Measurements from ENCODE around the gene HCN2.

Gene HCN2

DNA sequence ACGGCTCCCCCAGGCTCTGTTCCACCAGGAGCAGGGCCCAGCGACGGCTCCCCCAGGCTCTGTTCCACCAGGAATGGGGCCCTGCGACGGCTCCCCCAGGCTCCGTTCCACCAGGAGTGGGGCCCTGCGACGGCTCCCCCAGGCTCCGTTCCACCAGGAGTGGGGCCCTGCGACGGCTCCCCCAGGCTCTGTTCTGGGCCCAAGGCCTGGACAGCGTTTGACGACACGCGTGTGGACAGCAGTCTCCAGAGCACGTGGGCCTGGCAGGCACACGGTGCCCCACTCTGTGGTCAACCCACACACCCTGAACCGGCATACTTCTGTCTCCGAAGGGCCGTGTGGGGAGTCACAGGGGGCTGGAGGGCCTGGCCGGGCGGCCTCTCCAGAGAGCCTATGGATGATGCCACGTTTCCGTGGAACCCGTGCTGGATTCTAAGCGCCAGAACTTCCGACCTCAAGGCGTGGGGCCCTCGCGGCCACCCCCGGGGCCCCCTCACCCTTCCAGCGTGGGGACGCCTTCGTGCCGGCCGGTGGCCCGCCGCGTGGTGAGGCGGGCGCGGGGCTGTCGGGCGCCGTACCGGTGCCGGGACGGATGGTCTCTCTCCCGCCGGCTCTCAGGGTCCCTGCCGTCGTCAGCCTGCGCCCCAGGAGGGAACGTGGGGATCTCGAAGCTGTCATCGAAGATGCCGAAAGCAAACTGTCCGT, 61.6 kb downstream of the HCN2 start:
- Histone ChIP-seq H3K27me3 (ENCODE audit: control insufficient read depth, insufficient read depth, low read length) (no peaks in the 10 kb centered on the region), H3K36me3 (ENCODE audit: control insufficient read depth, insufficient read depth, low read length) (peaks cover 60% of the 10 kb centered on the region), H3K4me1 (ENCODE audit: control insufficient read depth, insufficient read depth, low read length) (no peaks in the 10 kb centered on the region), H3K9ac (ENCODE audit: low read depth, low read length) (no peak overlapping the region), H3K9me3 (ENCODE audit: control insufficient read depth, insufficient read depth, low read length) (no peaks in the 10 kb centered on the region), H3K4me3 (ENCODE audit: low read depth, low read length) (no peak overlapping the region)

DNA sequence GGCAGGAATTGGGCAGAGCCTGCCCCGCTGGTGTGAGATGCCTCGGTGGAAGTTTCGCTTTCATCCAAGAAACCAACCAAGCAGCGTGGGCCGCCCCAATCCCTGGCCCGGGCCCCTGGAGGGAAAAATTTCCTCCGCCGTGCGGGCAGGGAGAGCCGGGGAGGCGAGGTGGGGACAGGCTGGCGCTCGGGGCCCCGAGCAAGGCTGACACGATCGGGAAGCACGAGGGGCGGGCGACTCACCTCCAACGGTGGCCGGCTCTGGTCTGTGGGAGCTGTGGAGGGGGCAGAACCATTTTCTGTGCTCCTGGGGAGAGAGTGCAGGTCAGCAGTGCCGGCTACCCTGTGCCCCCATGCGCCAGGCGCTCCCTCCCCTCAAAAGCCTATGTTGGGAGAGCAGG, 62.3 kb downstream of the HCN2 start:
- Histone ChIP-seq H3K27me3 (ENCODE audit: control insufficient read depth, insufficient read depth, low read length) (no peaks in the 10 kb centered on the region), H3K9ac (ENCODE audit: low read depth, low read length) (no peak overlapping the region), H3K4me3 (ENCODE audit: low read depth, low read length) (no peak overlapping the region), H3K36me3 (ENCODE audit: control insufficient read depth, insufficient read depth, low read length) (peaks cover 56% of the 10 kb centered on the region), H3K4me1 (ENCODE audit: control insufficient read depth, insufficient read depth, low read length) (no peaks in the 10 kb centered on the region), H3K9me3 (ENCODE audit: control insufficient read depth, insufficient read depth, low read length) (no peaks in the 10 kb centered on the region)

DNA sequence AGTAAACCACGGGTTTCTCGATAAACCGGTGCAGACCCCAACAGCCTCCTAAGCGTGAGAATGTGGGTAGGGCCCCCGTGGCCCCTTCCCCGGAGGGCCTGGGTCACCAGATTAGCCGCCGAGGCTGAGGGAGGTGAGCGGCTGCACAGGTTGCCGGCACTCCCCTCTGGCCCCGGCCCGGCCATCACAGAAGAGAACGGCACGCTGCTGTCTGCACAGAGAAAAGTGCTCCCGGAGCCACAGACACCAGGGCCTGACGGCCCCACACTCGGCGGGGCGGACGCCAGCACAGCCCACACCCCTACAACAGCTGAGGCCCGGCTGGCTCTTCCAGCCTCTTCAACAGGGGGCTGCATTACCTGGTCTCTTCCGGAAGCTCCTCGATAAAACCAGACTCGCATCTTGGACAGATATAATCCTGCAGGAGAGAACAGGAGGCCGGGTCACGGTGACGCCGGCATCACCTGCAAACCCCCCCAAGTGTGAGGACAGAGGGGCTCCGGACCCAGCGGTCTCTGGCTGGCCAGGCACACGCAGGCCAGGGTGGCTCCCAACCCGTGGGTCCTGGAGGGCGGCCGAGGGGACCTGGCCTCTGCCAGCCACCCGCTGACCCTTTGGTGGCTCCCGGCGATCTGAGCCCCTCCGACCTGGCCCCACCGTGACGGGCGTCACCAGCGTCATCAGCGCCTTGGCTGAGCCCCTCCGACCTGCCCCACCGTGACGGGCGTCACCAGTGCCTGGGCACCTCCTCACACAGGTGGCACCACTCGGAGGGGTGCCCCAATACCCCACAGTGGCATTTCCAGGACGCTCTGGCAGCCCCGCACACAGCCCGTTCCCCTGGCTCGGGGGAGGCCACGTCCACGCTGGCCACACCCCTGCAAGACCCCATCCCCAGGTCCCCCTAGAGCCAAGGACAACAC, 63.0 kb downstream of the HCN2 start:
- Histone ChIP-seq H3K4me3 (ENCODE audit: low read depth, low read length) (no peak overlapping the region), H3K4me1 (ENCODE audit: control insufficient read depth, insufficient read depth, low read length) (no peaks in the 10 kb centered on the region), H3K36me3 (ENCODE audit: control insufficient read depth, insufficient read depth, low read length) (peaks cover 50% of the 10 kb centered on the region), H3K9me3 (ENCODE audit: control insufficient read depth, insufficient read depth, low read length) (no peaks in the 10 kb centered on the region), H3K27me3 (ENCODE audit: control insufficient read depth, insufficient read depth, low read length) (no peaks in the 10 kb centered on the region), H3K9ac (ENCODE audit: low read depth, low read length) (no peak overlapping the region)

DNA sequence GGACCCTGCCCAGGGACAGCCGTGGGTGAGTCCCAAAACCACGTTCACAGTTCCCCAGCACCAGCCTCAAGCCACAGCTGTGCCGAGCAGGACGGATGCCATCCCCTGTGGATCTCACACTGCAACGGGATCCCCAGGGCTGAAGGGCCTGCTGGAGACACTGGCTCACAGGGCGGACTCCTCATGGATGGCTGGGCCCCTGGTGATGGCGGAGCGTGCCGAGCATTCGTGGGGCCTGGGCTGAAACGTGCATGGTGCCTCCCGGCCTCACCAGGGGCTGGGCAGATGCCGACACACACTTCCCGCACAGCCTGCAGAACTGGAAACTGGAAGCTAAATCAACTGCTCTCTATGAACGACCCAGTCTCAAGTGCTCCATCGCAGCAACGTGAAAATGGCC, 63.7 kb downstream of the HCN2 start:
- Histone ChIP-seq H3K27me3 (ENCODE audit: control insufficient read depth, insufficient read depth, low read length) (no peaks in the 10 kb centered on the region), H3K9me3 (ENCODE audit: control insufficient read depth, insufficient read depth, low read length) (no peaks in the 10 kb centered on the region), H3K4me3 (ENCODE audit: low read depth, low read length) (no peak overlapping the region), H3K4me1 (ENCODE audit: control insufficient read depth, insufficient read depth, low read length) (no peaks in the 10 kb centered on the region), H3K9ac (ENCODE audit: low read depth, low read length) (no peak overlapping the region), H3K36me3 (ENCODE audit: control insufficient read depth, insufficient read depth, low read length) (peaks cover 46% of the 10 kb centered on the region)

DNA sequence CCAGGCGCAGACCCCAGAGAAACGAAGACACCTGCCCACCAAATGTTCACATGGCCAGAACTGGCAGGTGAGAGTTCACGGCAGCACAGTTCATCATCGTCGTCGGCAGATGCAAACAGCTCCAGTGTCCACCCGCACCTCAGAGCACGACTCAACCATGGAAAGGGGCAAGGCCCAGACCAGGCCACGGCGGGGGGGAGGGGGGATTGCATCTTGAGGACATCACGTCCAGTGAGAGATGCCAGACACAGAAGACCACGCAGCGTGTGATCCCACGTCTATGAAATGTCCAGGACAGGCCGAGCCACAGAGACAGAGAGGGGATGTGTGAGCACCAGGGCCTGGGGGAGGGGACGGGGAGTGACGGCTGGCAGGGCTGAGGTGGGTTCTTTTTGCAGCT, 66.0 kb downstream of the HCN2 start:
- H3K9ac ChIP-seq (ENCODE audit: low read depth, low read length) = peak overlapping the region; percentile 41
- peaks cover 45% of the 10 kb centered on the region for H3K36me3 ChIP-seq (ENCODE audit: control insufficient read depth, insufficient read depth, low read length)
- H3K4me1 ChIP-seq (ENCODE audit: control insufficient read depth, insufficient read depth, low read length) = no peaks in the 10 kb centered on the region
- no peak overlapping the region for H3K4me3 ChIP-seq (ENCODE audit: low read depth, low read length)
- H3K27me3 ChIP-seq (ENCODE audit: control insufficient read depth, insufficient read depth, low read length) = no peaks in the 10 kb centered on the region
- H3K9me3 ChIP-seq (ENCODE audit: control insufficient read depth, insufficient read depth, low read length) = no peaks in the 10 kb centered on the region

DNA sequence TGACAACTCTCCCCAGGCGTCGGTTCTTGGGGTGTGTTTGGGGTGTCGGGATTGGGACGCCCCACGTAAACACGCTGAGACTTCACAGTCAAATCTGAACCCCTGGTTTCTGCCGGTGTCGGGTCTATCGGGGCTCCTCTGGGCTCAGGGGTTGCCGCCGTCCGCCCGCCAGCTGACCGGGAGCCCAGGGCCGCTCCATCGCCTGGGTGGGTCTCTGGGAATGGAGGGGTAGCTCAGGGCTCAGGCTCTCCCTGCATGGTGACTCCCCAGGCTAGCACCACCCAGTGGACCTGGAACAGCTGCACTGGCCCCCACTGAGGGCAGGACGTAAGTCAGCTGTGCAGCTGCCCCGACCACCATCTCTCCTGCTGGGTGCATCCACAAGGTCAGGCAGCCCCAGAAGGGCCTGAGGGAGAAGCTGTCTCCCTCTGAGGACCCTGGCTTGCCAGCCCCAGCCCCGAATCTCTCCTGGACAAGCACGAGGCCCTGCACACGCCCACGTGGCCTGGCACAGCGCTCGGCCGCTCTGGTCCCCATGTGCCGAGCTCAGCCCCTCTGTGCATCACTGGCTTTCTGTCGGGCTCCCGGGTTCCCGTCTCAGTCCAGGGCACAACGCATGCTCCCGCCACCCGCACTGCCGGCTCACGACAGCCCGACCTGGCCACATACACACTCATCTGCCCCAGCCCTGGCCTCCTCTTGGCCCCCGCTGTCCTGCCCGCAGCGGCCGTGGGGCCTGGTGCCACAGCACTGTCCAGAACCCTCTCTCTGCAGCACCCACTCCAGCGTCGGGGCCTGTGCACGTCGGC, 67.3 kb downstream of the HCN2 start:
- no peaks in the 10 kb centered on the region for H3K27me3 ChIP-seq (ENCODE audit: control insufficient read depth, insufficient read depth, low read length)
- no peak overlapping the region for H3K9ac ChIP-seq (ENCODE audit: low read depth, low read length)
- H3K4me1 ChIP-seq (ENCODE audit: control insufficient read depth, insufficient read depth, low read length) = no peaks in the 10 kb centered on the region
- H3K36me3 ChIP-seq (ENCODE audit: control insufficient read depth, insufficient read depth, low read length) = peaks cover 38% of the 10 kb centered on the region
- H3K4me3 ChIP-seq (ENCODE audit: low read depth, low read length) = no peak overlapping the region
- no peaks in the 10 kb centered on the region for H3K9me3 ChIP-seq (ENCODE audit: control insufficient read depth, insufficient read depth, low read length)

DNA sequence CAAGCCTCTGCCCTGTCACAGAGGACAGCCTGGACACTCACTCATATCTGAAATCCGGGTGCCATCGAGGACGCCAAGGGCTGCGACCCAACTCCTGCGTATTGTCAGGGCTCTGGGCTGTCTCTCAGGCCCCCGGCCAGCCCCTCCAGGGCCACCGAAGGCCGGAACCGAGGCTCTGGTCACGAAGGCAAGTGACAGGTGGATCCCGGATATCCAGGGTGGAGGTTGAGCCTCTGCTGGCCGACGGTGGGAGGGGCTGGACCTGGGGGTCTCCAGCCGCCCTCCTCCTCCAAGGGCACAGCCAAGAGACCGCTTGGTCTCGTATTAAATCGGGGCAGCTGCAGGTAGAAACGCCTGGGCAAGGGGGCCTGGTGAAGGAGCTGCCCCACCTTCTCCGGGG, 67.9 kb downstream of the HCN2 start:
- H3K36me3 ChIP-seq (ENCODE audit: control insufficient read depth, insufficient read depth, low read length) = peaks cover 32% of the 10 kb centered on the region
- no peak overlapping the region for H3K4me3 ChIP-seq (ENCODE audit: low read depth, low read length)
- no peak overlapping the region for H3K9ac ChIP-seq (ENCODE audit: low read depth, low read length)
- no peaks in the 10 kb centered on the region for H3K9me3 ChIP-seq (ENCODE audit: control insufficient read depth, insufficient read depth, low read length)
- no peaks in the 10 kb centered on the region for H3K4me1 ChIP-seq (ENCODE audit: control insufficient read depth, insufficient read depth, low read length)
- H3K27me3 ChIP-seq (ENCODE audit: control insufficient read depth, insufficient read depth, low read length) = no peaks in the 10 kb centered on the region

DNA sequence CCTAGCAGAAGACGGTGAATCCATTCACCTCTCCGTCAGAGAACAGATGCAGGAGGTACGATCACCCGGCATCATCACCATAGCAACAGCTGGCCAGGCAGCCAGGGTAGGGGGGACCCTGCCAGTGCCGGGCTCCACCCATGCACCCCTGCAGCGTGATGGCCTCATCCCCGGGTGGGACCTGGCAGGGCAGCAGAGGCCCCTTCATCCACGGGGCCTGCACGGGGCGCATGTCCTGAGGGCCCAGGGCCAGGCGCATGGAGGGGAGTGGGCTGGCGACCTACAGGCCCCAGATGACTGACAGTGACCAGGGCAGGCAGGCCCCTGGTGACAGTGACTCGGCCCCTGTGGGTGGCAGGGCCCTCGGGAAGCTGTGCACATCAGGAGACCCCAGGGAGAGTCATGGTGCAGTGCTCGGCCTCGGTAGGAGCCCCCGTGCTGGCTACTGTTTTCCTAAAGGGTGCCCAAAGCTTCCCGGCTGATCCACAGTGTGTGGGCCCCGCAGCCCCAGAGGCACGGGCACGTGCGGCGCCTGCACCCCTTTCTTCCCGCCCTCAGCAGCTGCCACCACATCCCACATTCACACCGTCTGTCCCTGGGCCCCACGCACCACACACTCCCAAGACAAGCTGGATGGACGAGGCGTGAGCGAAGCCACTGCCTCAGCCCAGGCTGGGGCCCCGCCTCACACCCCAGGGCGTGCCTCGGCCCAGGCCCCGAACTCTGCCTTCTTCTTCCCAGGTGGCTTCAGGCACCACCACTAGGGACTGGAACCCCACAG, 68.6 kb downstream of the HCN2 start:
- Histone ChIP-seq H3K27me3 (ENCODE audit: control insufficient read depth, insufficient read depth, low read length) (no peaks in the 10 kb centered on the region), H3K4me3 (ENCODE audit: low read depth, low read length) (no peak overlapping the region), H3K36me3 (ENCODE audit: control insufficient read depth, insufficient read depth, low read length) (peaks cover 25% of the 10 kb centered on the region), H3K4me1 (ENCODE audit: control insufficient read depth, insufficient read depth, low read length) (no peaks in the 10 kb centered on the region), H3K9ac (ENCODE audit: low read depth, low read length) (no peak overlapping the region), H3K9me3 (ENCODE audit: control insufficient read depth, insufficient read depth, low read length) (no peaks in the 10 kb centered on the region)

DNA sequence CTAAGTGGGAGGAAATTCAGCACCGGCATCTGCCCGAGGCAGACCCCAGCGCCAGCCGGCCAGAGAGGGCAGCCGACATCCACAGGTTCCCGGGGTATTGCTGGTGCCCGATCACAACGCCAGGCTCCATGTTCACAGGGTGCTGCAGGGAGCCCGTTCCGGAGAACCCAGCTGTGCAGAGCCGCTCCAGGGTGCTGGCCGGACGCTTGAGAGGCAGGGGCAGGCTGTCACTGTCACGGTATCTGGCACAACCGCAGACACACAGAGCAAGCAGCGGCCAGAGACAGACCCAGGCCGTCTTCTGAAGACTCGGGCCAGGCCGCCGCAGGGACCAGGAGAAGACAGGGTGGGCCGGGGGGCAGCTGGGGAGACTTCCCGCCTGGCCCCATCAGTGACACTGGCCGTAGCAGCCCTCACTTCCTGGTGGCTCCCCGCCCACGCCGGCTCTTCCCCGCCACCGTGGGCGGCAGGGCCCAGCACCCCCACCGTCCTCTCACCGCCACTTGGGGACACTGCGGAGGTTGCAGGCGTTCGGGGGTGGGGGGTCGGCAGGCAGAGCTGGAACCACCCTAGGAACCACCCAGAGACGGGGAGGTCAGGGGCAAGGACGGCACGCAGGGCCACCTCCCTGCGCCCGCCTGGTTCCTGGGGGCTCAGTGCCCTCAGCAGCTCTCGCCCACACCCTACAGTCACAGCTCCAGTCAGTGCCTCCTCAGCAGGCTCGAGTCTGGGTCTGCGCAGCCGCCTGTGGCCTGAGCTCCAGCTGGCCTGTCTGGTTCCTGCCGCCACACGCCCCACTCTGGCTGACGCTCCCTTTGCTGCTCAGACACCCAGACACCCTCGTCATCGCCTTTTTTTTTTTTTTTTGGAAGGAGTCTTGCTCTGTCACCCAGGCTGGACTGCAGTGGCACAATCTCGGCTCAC, 69.5 kb downstream of the HCN2 start:
- H3K36me3 ChIP-seq (ENCODE audit: control insufficient read depth, insufficient read depth, low read length) = peaks cover 17% of the 10 kb centered on the region
- H3K4me1 ChIP-seq (ENCODE audit: control insufficient read depth, insufficient read depth, low read length) = no peaks in the 10 kb centered on the region
- H3K4me3 ChIP-seq (ENCODE audit: low read depth, low read length) = no peak overlapping the region

DNA sequence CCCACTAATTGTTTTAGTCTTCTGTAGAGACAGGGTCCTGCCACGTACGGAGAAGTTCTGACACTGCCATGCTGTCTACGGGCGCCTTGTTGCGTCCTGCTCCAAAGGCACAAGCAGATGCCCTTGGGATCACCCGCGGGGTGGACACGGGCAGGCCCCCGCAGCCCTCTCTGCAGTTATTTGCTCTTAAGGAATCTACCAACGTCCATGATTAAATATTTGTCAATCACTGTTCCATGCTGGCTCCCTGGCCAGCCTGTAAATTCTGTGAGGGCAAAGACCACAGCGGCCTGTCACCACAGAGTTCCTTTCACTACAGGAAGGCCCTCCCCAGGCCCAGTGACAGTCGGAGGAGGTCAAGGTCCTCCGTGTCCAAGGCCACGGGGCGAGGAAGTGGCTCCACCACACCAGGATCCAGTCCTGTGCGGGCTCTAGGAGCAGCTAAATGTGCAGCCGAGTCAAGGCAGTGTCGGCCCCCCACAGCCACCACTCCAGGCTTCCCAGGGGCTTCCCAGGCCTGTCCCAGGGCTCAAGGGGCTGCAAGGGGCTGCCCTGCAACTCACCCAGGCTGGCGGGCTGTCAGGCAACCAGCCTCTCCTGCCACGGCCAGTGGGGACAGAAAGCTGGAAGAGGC, 71.2 kb downstream of the HCN2 start:
- peak overlapping the region; percentile 71 for H3K4me3 ChIP-seq (ENCODE audit: low read depth, low read length)
- peak overlapping the region; percentile 81 for H3K9ac ChIP-seq (ENCODE audit: low read depth, low read length)
- H3K27me3 ChIP-seq (ENCODE audit: control insufficient read depth, insufficient read depth, low read length) = peaks cover 2% of the 10 kb centered on the region

More for the DNA sequence above, 69.5 kb downstream of the HCN2 start:
- Histone ChIP-seq H3K9ac (ENCODE audit: low read depth, low read length) (peak overlapping the region; percentile 47), H3K27me3 (ENCODE audit: control insufficient read depth, insufficient read depth, low read length) (no peaks in the 10 kb centered on the region), H3K9me3 (ENCODE audit: control insufficient read depth, insufficient read depth, low read length) (no peaks in the 10 kb centered on the region)

More for the DNA sequence above, 71.2 kb downstream of the HCN2 start:
- Histone ChIP-seq H3K9me3 (ENCODE audit: control insufficient read depth, insufficient read depth, low read length) (no peaks in the 10 kb centered on the region), H3K36me3 (ENCODE audit: control insufficient read depth, insufficient read depth, low read length) (peaks cover 12% of the 10 kb centered on the region), H3K4me1 (ENCODE audit: control insufficient read depth, insufficient read depth, low read length) (peaks cover 2% of the 10 kb centered on the region)

Data from iPS-15b (cell line).